Pancreas (tissue), 10 donors: Measurements from ENCODE around the gene DMAC2. TPM values are rescaled to one million over a fixed set of nuclear protein-coding genes. Genes with fewer than 3 reads are reported as not detected.
"Not testable (repeated sequence)": the region's sequence is repeated elsewhere in the genome, so short reads cannot be mapped to it uniquely, and the experiment has no call there.

Experiments
- ATAC-seq, 4 donors: fragments of 200-7000 bp; cut with Tn5 transposase; one replicate each; pipeline versions ENCODE4 v1.8.0 to v1.9.1; 2020; ENCODE audit warnings: mild to moderate bottlenecking in 4 of 4, moderate library complexity in 4 of 4
- DNase-seq, 6 donors: peaks; one replicate each; pipeline ENCODE4 v3.0.0-alpha.2; 2020
- FAIRE-seq: peaks from 2 replicates; lab custom pipeline; 2012; peaks lifted over from hg19 to GRCh38; lab: Jason Lieb, UNC
- H3K27ac ChIP-seq, 4 donors: fragments of 200-600 bp; sonication (generic); 1 replicate in 3 of 4; 2 replicates in 1 of 4; pipeline versions ENCODE4 v1.5.0 to v1.8.0; 2020
- H3K27me3 ChIP-seq, 4 donors: fragments of 200-600 bp; one replicate each; pipeline ENCODE4 v1.8.0; 2021
- H3K36me3 ChIP-seq, 3 donors: fragments of 200-600 bp; sonication (generic) in 1 of 3; one replicate each; pipeline versions ENCODE4 v1.5.0 to v1.8.0; 2020 to 2021
- H3K4me1 ChIP-seq, 3 donors: fragments of 200-600 bp; one replicate each; pipeline ENCODE4 v1.8.0; 2021
- H3K4me3 ChIP-seq, 4 donors: fragments of 200-600 bp; sonication (generic) in 2 of 4; one replicate each; pipeline versions ENCODE4 v1.5.0 to v1.8.0; 2020 to 2021
- H3K9me3 ChIP-seq, 4 donors: fragments of 200-600 bp; one replicate each; pipeline ENCODE4 v1.8.0; 2021
- WGBS, 2 donors: extraction: QIAGEN DNeasy Blood & Tissue Kit; methylation state at CpG; one replicate each; pipeline ENCODE4 v1.1.7; 2013; 5-methylcytosine and 5-hydroxymethylcytosine counted together
- intact Hi-C, 3 donors: fragments of 100-400 bp; cut with DNase I; formaldehyde crosslinking; loops; one replicate each; pipeline versions ENCODE4 v1.11.1 to v1.14.2; 2022
- polyA plus RNA-seq, 2 donors: library from polyadenylated mRNA; stranded (reverse); fragments of 200-250 nt; gene quantifications; one replicate each; pipeline ENCODE4 v1.2.3, GENCODE V29; 2013
- total RNA-seq, 6 donors: library from RNA; stranded (reverse); fragmentation: NEBNext Ultra II Directional in 4 of 6; extraction: Animal tissue kit (Norgen Biotek cat#: 25700) in 4 of 6; gene quantifications; one replicate each; pipeline versions ENCODE4 v1.2.1 to v1.2.4, GENCODE V29; 2021 to 2023
- TF ChIP-seq, protein P1 (sequence below), 4 donors: fragments of 200-600 bp; sonication (generic) in 3 of 4; IDR thresholded peaks; one replicate each; pipeline versions ENCODE4 v1.5.0 to v1.8.0; 2021; ENCODE audit warnings: antibody characterized with exemption in 4 of 4
- donor health status: healthy with polysubstance abuse.
- donor health status: DM: no; HTN: no; CAD: no; lungs with moderate emphysema.
- donor health status: DM: no; HTN: no; CAD: no.
- donor health status: control.
- donor health status: control.
- donor health status: Bipolar disorder and iron deficiency.
- donor health status: DM: yes; HTN: yes; CAD: no.
- donor health status: DM: no; HTN: no; CAD: no.
- donor health status: DM: no; HTN: no; CAD: no.
- donor health status: DM: yes; HTN: yes; CAD: no.

DMAC2 gene
- total RNA-seq = 10 to 100 TPM; 16.2 to 25.5 (median 24.7) TPM
- polyA plus RNA-seq = 10 to 100 TPM; 19.0 to 23.6 TPM

DNA sequence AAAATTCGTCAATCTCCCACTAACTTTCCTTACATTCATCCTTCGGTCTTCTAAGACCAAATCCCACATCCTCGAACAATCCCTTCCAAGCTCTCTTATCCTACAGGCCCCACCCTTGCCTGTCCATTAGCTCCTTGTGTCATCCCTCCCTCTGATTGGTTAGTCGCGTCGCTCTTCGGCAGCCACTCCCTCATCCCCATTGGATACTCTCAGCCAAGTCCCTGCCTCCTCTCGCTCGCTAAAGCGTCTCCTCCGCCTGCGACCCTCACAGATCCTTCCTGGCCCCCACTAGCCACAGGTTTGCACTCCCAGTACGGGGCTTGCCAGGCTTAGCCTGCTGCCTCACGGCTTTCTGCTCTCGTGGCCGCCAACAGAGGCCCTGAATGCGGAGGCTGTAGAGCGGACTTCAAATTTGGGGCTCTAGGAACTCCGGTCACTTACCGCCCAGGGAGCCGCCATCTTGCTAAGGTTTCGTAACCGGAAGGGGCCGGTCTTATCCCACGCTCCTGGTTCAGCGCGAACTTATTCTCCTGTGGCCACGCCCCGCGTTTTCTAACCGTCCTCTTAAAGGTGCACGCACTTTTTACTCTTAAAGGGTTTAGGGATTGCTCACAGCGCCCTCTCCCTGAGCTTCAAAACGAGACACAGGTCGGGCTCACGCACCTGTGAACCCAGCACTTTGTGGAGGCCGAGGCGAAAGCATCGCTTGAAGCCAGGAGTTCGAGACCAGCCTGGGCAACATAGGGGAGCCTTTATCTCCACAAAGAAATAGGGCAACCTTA, at the start of gene DMAC2:
Gene DMAC2, minus strand, starts transcription at position 472 of the 782 bp plus-strand sequence. Its CDS starts 13 bp downstream, at position 459.
- DNase-seq (peak; percentile 91 to 97 (median 96)), FAIRE-seq (peak; percentile 90), ATAC-seq (peak; percentile 97 to 99 (median 98))
- 0% methylated on average over 40 of the region's 40 CpGs for WGBS, 2 donors
- Histone ChIP-seq H3K36me3 (no peaks in the 10 kb centered on the region), H3K27ac (peak within 1 kb of the TSS; percentile 75 to 92 (median 84)), H3K4me3 (peak within 1 kb of the TSS; percentile 62 to 95 (median 84)), H3K27me3 (no peaks in the 10 kb centered on the region), H3K4me1 (peaks cover 0 to 6% (median 4%) of the 10 kb centered on the region in 3 donors), H3K9me3 (no peaks in the 10 kb centered on the region)
- intact Hi-C loops = loop anchor here in 2 of 3 donors (10.0 kb wide), 2 partner anchors 105 to 135 kb away; partner anchors contain the start of gene CEACAM21 (in 1 of the 2)
- TF ChIP-seq, protein P1, sequence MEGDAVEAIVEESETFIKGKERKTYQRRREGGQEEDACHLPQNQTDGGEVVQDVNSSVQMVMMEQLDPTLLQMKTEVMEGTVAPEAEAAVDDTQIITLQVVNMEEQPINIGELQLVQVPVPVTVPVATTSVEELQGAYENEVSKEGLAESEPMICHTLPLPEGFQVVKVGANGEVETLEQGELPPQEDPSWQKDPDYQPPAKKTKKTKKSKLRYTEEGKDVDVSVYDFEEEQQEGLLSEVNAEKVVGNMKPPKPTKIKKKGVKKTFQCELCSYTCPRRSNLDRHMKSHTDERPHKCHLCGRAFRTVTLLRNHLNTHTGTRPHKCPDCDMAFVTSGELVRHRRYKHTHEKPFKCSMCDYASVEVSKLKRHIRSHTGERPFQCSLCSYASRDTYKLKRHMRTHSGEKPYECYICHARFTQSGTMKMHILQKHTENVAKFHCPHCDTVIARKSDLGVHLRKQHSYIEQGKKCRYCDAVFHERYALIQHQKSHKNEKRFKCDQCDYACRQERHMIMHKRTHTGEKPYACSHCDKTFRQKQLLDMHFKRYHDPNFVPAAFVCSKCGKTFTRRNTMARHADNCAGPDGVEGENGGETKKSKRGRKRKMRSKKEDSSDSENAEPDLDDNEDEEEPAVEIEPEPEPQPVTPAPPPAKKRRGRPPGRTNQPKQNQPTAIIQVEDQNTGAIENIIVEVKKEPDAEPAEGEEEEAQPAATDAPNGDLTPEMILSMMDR (IDR thresholded peaks at IDR 0.05) = peak in 2 of 4 donors; percentile 18 to 28

- 70 to 80% methylated on average over 4 of the region's 4 CpGs for WGBS, 2 donors
Measured at GRCh38 chr19:41486953-41487352, 47.2 kb upstream of the DMAC2 start.

DNA sequence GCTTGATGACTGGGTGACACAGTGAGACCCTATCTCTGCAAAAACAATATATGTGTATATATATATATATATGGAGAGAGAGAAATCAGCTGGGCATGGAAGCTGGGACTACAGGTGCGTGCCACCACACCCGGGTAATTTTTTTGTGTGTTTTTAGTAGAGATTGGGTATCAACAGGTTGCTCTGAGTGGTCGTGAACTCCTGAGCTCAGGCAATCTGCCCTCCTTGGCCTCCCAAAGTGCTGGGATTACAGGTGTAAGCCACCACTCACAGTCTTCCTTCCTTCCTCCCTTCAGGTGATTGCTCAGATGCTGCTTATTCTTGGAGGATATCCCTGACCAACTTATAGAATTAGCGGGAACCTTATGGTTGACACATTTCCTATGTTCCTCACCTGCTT, 45.1 kb upstream of the DMAC2 start:
- H3K36me3 ChIP-seq = no peaks in the 10 kb centered on the region
- ATAC-seq = no peak
- no peak overlapping the region for H3K27ac ChIP-seq
- WGBS, 2 donors = 67 to 74% methylated on average over 4 of the region's 4 CpGs
- no peak overlapping the region for H3K4me3 ChIP-seq
- TF ChIP-seq, protein P1 (IDR thresholded peaks at IDR 0.05) = no peak
- no peaks in the 10 kb centered on the region for H3K9me3 ChIP-seq
- intact Hi-C loops = no loop called here
- DNase-seq = no peak
- H3K4me1 ChIP-seq = no peaks in the 10 kb centered on the region
- peaks cover 0 to 10% (median 2%) of the 10 kb centered on the region in 4 donors for H3K27me3 ChIP-seq
- no peak for FAIRE-seq

More at GRCh38 chr19:41486953-41487352, 47.2 kb upstream of the DMAC2 start:
- H3K27ac ChIP-seq, DNase-seq, H3K4me1 ChIP-seq, H3K9me3 ChIP-seq, FAIRE-seq, H3K36me3 ChIP-seq, ATAC-seq, H3K27me3 ChIP-seq, H3K4me3 ChIP-seq, intact Hi-C loops: not testable (repeated sequence)

DNA sequence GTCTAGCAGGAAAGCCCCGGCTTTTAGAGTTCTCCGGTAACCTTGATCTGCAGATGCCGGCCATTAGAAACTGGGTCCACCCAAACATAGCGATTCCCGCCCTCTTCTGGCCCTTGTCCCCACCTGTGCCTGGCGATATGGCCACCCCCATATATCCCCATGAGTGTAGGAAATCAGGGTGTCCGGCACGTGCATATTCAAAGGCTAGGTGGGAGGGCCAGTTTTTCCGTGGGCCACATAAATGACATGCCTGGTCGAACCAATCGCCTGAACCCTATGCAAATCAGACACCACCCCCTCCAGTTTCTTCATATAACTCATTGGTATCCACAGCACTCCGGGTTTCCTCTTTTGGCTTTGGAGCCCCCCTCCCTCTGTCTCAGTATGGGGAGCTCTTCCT, 40.6 kb upstream of the DMAC2 start:
- Histone ChIP-seq H3K9me3 (no peaks in the 10 kb centered on the region), H3K4me1 (no peaks in the 10 kb centered on the region), H3K36me3 (no peaks in the 10 kb centered on the region), H3K27ac (no peak overlapping the region), H3K4me3 (no peak overlapping the region), H3K27me3 (no peaks in the 10 kb centered on the region)
- FAIRE-seq (no peak), ATAC-seq (no peak), DNase-seq (no peak)
- TF ChIP-seq, protein P1 (IDR thresholded peaks at IDR 0.05) = no peak
- WGBS, 2 donors = 69 to 77% methylated on average over 12 of the region's 12 CpGs
- intact Hi-C loops = no loop called here

DNA sequence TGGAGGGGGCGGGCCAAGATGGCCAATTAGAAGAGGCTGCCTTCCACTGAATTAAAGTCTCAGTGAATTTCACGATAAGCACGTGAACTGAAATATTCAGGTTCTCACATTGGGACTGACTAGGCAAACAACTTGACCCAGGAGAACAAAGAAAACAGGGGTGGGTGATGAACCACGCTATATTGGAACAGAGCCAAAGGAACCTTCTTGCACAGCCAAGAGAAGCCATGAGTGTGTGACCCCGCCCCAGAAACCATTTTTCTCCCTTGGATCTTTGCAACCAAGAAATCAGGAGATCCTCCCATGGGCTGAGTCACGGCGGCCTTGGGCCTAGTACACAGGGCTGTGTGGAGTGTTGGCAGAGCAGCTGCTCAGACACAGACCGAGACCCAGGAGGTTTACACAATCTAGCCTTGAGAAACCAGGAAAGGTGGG, 40.1 kb upstream of the DMAC2 start:
- Histone ChIP-seq H3K36me3 (no peaks in the 10 kb centered on the region), H3K4me1 (no peaks in the 10 kb centered on the region), H3K27ac (peak overlapping the region in 1 of 4 donors; percentile 22), H3K4me3 (no peak overlapping the region), H3K9me3 (no peaks in the 10 kb centered on the region), H3K27me3 (no peaks in the 10 kb centered on the region)
- intact Hi-C loops = no loop called here
- WGBS, 2 donors = 51 to 62% methylated on average over 8 of the region's 8 CpGs
- ATAC-seq (peak; percentile 60 to 76 (median 70)), DNase-seq (peak in 4 of 6 donors; percentile 19 to 56 (median 36)), FAIRE-seq (no peak)
- TF ChIP-seq, protein P1 (IDR thresholded peaks at IDR 0.05) = no peak
